ENCODE results near the gene SGMS1. TPM values are rescaled to one million over a fixed set of nuclear protein-coding genes. Genes with fewer than 3 reads are reported as not detected.
"Not testable (repeated sequence)": the region's sequence is repeated elsewhere in the genome, so short reads cannot be mapped to it uniquely, and the experiment has no call there.

The SGMS1 gene
- total RNA-seq, 3 donors from 2014 or later (not counting 1 experiment from before 2014, with no cell fraction given) = 24.5 to 32.7 (median 30.4) TPM

- H3K27me3 Mint-ChIP-seq (ENCODE audit: low read depth in 2 of 2); H3K27ac ChIP-seq (ENCODE audit: low read length); H3K4me3 Mint-ChIP-seq; H3K4me1 ChIP-seq (ENCODE audit: control insufficient read depth, insufficient read depth, low read length); ATAC-seq; H3K9me3 ChIP-seq (ENCODE audit: control insufficient read depth, insufficient read depth, low read length); H3K27ac Mint-ChIP-seq; intact Hi-C loops (cut with micrococcal nuclease); H3K27me3 ChIP-seq (ENCODE audit: control insufficient read depth, insufficient read depth, low read length); H3K9me3 Mint-ChIP-seq; H3K36me3 ChIP-seq (ENCODE audit: control insufficient read depth, insufficient read depth, low read length); H3K36me3 Mint-ChIP-seq; DNase-seq; H3K4me3 ChIP-seq (ENCODE audit: low read length): not testable (repeated sequence)
- peaks cover 22 to 33% of the 10 kb centered on the region in 2 donors for H3K4me1 Mint-ChIP-seq
- 88% methylated on average over 3 of the region's 3 CpGs for WGBS (ENCODE audit: insufficient coverage)
Measured at GRCh38 chr10:50364730-50365129, 259.0 kb downstream of the SGMS1 start.

- H3K9me3 ChIP-seq (ENCODE audit: control insufficient read depth, insufficient read depth, low read length) = no peaks in the 10 kb centered on the region
- H3K27me3 ChIP-seq (ENCODE audit: control insufficient read depth, insufficient read depth, low read length) = no peaks in the 10 kb centered on the region
- TF ChIP-seq CTCF (IDR thresholded peaks at IDR 0.05) = no peak
- H3K4me1 Mint-ChIP-seq = peaks cover 22 to 37% of the 10 kb centered on the region in 2 donors
- no peaks in the 10 kb centered on the region for H3K27me3 Mint-ChIP-seq (ENCODE audit: low read depth in 2 of 2)
- peak overlapping the region; percentile 63 for H3K27ac ChIP-seq (ENCODE audit: low read length)
- no peaks in the 10 kb centered on the region for H3K36me3 Mint-ChIP-seq
- H3K27ac Mint-ChIP-seq = peak overlapping the region in 1 of 2 donors; percentile 5
- no peaks in the 10 kb centered on the region for H3K9me3 Mint-ChIP-seq
- no peaks in the 10 kb centered on the region for H3K36me3 ChIP-seq (ENCODE audit: control insufficient read depth, insufficient read depth, low read length)
- intact Hi-C loops (cut with micrococcal nuclease) = no loop called here
- H3K4me1 ChIP-seq (ENCODE audit: control insufficient read depth, insufficient read depth, low read length) = no peaks in the 10 kb centered on the region
- 63% methylated on average over 1 of the region's 2 CpGs for WGBS (ENCODE audit: insufficient coverage)
- no peak overlapping the region for H3K4me3 ChIP-seq (ENCODE audit: low read length)
- ATAC-seq (no peak), DNase-seq (no peak)
- H3K4me3 Mint-ChIP-seq = no peak overlapping the region
Measured at GRCh38 chr10:50362547-50363125, 261.1 kb downstream of the SGMS1 start.

GRCh38 chr10:50361946-50362345, 261.8 kb downstream of the SGMS1 start:
- Mint-ChIP-seq H3K4me1 (peaks cover 22 to 34% of the 10 kb centered on the region in 2 donors), H3K4me3 (no peak overlapping the region), H3K27me3 (ENCODE audit: low read depth in 2 of 2) (no peaks in the 10 kb centered on the region), H3K27ac (no peak overlapping the region), H3K36me3 (no peaks in the 10 kb centered on the region), H3K9me3 (no peaks in the 10 kb centered on the region)
- no peak for ATAC-seq
- no peak for TF ChIP-seq CTCF (IDR thresholded peaks at IDR 0.05)
- no peak for DNase-seq
- H3K4me3 ChIP-seq (ENCODE audit: low read length) = no peak overlapping the region
- intact Hi-C loops (cut with micrococcal nuclease) = no loop called here
- H3K4me1 ChIP-seq (ENCODE audit: control insufficient read depth, insufficient read depth, low read length) = no peaks in the 10 kb centered on the region
- 100% methylated on average over 1 of the region's 1 CpG for WGBS (ENCODE audit: insufficient coverage)
- H3K36me3 ChIP-seq (ENCODE audit: control insufficient read depth, insufficient read depth, low read length) = no peaks in the 10 kb centered on the region
- H3K9me3 ChIP-seq (ENCODE audit: control insufficient read depth, insufficient read depth, low read length) = no peaks in the 10 kb centered on the region
- H3K27me3 ChIP-seq (ENCODE audit: control insufficient read depth, insufficient read depth, low read length) = no peaks in the 10 kb centered on the region
- H3K27ac ChIP-seq (ENCODE audit: low read length) = peak overlapping the region; percentile 63

GRCh38 chr10:50360077-50360850, 263.5 kb downstream of the SGMS1 start:
- TF ChIP-seq CTCF (IDR thresholded peaks at IDR 0.05) = no peak
- Histone ChIP-seq H3K4me1 (ENCODE audit: control insufficient read depth, insufficient read depth, low read length) (no peaks in the 10 kb centered on the region), H3K36me3 (ENCODE audit: control insufficient read depth, insufficient read depth, low read length) (no peaks in the 10 kb centered on the region), H3K27me3 (ENCODE audit: control insufficient read depth, insufficient read depth, low read length) (no peaks in the 10 kb centered on the region), H3K4me3 (ENCODE audit: low read length) (no peak overlapping the region), H3K27ac (ENCODE audit: low read length) (no peak overlapping the region), H3K9me3 (ENCODE audit: control insufficient read depth, insufficient read depth, low read length) (no peaks in the 10 kb centered on the region)
- Mint-ChIP-seq H3K4me3 (no peak overlapping the region), H3K27me3 (ENCODE audit: low read depth in 2 of 2) (no peaks in the 10 kb centered on the region), H3K4me1 (peaks cover 22 to 34% of the 10 kb centered on the region in 2 donors), H3K9me3 (no peaks in the 10 kb centered on the region), H3K27ac (no peak overlapping the region), H3K36me3 (no peaks in the 10 kb centered on the region)
- ATAC-seq = no peak
- 94% methylated on average over 4 of the region's 5 CpGs for WGBS (ENCODE audit: insufficient coverage)
- no peak for DNase-seq
- intact Hi-C loops (cut with micrococcal nuclease) = no loop called here
